HG02610 (cell line): ENCODE results near the gene MXD4.

ENCODE experiments used
- ATAC-seq: cut with Tn5 transposase; IDR thresholded peaks from one replicate; pipeline ENCODE4 v1.9.1; 2021; ENCODE audit warnings: mild to moderate bottlenecking, moderate library complexity; ENCODE audit not compliant: unreplicated experiment

Gene MXD4

DNA sequence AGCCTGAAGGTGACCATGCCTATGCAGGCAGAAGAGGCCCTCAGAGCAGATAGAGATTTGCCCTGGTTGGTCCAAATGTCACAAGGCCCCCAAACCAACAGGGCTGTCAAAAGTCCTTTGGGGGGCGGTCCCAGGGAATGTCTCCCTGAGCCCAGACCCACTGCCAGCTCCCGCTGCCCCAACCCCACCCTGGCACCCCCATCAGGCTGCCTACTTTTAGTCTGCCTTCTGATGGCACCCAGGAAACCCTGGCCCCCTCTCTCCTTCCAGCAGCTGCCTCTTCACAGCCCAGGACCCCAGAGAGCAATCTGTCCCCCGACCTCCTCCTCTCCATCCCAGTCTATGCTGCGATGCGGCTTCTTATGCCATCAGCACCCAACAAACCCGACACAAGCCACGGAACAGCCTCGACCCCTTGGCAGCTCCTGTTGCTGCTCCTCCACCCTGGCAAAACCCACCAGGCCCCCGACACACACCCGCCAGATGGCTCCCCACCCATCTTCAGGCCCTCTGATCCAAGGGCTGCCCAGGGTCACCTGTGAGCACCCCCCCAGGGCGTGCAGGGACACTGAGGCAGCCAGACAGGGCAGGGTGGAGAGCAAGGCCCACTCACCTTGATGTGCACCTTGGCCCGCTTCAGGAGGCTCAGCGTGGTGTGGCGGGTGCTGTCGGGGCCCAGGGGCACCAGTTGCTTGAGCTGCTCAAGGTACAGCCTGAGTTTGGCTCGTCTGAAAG, 9.9 kb downstream of the MXD4 start:
- ATAC-seq: no peak

GRCh38 chr4:2251073-2251794, 10.7 kb downstream of the MXD4 start:
- ATAC-seq: no peak

DNA sequence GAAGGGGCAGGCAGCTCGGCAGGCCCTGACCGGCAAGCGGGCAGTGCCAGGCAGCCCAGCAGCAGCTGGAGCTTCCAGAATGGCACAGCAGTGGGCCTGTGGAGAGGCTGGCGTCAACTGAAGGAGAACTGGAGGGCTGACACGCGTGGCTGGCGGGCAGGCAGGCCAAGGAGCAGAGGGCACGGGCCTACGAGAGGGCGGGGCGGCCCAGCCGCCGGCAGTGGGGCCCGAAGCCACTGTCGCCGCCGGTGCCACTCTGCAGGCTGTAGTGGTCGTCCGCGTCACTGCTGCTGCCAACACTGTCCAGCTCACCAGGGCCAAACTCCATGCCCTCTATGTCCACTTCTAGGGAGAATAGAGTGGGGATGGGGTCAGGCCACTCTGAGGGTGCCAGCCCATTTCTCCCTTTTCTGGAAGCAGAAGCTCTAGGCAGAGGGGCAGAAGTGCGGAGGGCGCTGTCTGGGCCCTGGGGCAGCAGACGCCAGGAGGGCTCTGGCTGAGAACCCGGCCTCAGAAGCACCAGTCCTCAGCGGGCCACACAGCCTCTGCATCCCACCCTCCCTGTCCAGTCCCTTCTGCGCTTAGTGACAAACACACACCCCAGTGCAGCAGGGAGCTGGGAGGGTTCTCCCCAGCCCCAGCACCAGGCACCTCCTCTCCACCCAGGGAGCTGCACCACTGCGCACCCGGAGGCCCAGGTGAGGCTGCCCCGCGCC, 11.4 kb downstream of the MXD4 start:
- ATAC-seq: no peak

- no peak for ATAC-seq
These were observed 12.2 kb downstream of the MXD4 start for GRCh38 chr4:2249526-2250356.

- no peak for ATAC-seq
These were observed 13.1 kb downstream of the MXD4 start for GRCh38 chr4:2248821-2249261.

DNA sequence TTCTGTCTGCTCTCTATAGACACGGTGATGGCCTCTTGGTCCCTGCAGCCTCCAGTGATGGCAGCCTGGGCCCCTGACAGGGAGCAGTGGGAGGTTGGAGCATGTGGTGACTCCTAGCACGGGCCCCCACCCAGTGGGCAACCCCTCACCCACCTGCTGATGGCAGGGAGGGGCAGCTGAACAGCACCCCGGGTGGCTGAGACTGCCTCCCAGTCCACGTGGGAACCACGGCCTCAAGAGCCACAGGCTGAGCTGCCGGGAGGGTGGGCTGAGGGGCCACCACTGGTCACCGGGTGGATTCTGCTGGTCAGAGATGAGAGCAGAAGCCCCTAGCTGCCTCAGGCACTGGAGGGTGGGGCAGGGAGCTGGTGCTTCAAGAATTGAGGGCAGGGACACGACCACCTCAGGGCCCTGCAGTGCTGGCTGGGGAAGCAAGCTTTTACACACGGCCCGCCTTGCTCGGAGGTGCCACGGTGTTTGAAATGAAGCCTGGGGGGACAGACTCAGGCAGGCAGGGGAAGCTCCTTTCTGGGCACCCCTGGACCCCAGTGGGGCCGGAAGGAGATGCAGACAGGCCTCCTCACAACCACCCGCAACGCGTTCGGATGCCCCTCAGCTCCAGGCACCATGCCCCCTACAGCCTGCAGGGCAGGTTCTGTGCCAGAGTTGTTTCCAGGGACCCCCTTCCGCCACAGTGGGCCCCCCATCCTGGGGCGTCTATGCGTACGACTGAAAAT, 13.7 kb downstream of the MXD4 start:
- ATAC-seq: no peak

DNA sequence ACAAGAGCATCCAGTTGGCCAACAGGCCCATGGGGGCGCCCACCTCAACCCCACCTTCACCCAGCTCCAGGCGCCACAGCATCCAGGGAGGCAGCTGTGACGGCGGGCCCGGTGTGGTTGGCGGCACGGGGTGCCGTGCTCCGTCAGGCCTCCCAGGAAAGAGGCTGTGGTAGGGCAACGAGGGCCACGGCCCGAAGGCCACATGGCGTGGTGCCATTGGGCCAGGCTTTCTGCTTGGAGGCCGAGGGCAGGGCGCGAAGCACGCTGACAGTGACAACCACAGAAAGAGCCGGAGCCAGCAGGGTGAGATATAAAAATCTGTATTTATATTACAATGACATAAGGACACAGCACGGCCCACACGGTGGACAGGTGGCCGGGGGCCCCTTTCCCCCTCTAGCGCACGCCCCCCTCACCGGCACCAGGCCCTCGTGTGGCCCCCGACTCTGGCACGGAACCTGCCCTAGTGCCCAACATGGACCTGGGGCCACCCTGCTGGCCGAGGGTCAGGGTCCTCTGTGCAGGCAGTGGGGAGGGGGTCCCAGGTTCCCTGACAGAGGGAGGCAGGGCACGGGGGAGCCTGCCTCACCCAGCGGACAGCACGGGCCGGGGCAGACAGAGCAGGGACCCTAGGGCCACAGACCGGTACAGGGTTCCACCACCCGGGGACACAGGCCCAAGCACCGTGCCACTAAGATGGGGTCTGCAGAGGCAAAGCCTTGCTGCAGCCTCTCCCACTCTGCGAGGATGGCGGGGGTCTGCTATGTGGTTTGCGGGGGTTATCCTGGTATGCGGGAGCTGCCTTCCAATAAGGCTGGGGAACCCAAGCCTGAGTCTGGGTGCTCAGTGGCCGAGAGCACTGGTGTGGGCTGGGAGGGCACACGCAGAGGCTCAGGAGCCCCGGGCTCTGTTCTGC, 14.5 kb downstream of the MXD4 start:
- no peak for ATAC-seq

DNA sequence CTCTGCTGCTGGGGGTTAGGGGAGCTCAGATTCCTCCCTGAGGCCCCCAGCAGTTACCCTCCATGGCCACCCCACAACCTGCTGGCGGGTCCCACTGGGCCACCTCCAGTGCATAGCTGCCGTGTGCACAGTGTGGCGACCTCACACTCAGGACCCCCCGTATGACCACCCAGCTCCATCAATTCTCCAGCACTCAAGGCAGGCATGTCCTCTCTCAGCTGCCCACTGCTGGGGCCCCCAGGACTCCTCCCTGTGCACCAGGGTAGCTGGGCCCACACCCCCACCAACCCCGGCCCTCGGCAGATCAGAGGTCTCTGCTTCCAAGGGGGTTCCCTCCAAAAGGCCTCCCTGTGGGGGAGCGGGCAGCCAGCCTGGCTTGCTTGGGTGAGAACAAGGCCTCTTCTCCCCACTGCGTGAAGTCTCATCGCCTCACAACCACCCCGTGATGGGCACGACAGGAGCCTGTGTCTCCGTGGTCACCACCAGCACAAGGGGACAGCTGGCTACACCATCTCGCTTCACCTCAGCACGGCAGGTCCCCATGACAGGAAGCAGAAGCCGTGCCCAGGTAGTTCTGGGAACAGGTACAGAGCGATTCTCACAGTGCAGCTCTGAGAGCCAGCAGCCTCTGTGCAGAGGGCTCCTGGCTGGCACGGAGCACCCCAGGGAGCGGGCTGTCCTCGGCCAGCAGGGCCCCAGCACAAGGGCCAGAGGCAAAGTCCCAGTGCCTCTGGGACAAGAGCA, 15.4 kb downstream of the MXD4 start:
- ATAC-seq: no peak

GRCh38 chr4:2245787-2246275, 16.1 kb downstream of the MXD4 start:
- no peak for ATAC-seq

- ATAC-seq: no peak
These were observed 16.7 kb downstream of the MXD4 start for GRCh38 chr4:2245057-2245786.

DNA sequence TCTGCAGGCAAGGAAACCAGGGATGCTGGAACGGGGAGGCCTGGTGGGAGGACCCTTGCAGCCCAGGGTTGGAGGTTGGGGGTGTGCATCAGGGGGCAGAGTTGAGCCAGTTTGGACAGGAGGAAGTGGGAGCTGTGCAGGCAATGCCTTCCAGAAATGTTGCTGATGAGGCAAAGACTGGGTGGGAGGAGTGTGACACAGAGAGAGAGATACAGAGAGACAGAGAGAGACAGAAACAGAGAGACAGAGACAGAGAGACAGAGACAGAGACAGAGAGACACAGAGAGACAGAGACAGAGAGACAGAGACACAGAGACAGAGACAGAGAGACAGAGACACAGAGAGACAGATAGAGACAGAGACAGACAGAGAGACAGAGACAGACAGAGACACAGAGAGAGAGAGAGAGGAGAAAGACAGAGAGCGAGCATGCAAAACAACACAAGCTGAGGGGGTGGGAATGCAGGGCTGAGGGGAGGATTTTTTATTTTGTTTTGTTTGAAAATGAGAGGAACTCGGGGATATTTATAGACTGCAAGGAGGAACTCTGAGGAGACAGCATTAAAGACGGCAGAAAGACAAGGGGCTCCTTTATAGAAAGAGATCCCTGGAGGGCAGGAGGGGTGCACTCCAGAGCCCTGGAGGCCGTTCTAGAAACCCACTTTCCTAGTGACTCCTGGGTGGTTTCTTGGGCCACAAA, 18.1 kb downstream of the MXD4 start:
- no peak for ATAC-seq

DNA sequence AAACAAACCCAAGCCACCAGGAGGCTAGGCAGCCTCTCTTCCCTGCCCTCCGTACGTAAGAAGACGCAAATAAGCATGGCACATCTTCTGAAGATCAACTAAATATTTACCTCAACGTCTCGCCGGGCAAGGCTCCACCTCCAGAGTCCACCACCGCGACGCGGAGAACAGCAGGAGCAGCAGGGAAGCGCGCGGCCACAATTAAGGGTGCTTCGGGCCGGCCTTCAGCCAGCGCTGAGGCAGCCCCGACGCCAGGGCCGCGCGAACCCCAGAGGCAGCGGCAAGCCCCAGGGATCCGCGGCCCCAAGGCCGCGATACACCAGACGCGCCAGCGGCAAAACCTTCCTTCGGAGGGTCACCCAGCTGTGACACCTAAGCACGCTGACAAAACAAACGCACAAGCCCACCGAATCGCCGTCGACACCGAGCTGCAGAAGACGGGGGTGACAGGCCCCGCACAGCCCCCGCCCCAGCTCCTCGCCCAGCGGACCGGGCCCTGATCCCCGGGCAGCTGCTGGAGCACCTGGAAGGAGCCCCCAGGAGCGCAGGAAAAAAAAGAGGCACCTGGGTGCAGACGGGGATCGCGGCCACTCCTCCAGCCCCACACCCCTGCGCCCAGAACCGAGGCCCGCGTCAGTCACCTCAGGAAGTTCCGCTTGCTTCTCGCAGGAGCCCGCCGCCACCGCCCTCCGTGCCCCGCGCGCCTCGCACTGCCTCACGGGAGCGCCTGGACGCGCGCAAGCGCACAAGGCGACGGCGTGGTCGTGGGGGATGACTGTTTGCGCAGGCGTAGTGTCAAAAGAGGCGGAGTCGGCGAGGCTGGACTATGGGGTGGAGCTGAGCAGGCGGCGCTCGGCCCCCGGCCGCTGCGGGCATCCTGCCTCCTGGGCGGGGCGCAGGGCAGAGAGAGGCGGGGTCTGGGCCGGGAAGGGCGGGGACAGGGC, 20.2 kb downstream of the MXD4 start, which contains the start of the genes HAUS3 and POLN:
TSS of gene HAUS3 (minus strand) at position 712 of the 944 bp plus-strand sequence. CDS start 1,175 bp downstream, outside the sequence.
TSS of gene POLN (minus strand) at position 712 of the 944 bp plus-strand sequence. CDS start 12,890 bp downstream, outside the sequence.
- ATAC-seq: peak; percentile 92

DNA sequence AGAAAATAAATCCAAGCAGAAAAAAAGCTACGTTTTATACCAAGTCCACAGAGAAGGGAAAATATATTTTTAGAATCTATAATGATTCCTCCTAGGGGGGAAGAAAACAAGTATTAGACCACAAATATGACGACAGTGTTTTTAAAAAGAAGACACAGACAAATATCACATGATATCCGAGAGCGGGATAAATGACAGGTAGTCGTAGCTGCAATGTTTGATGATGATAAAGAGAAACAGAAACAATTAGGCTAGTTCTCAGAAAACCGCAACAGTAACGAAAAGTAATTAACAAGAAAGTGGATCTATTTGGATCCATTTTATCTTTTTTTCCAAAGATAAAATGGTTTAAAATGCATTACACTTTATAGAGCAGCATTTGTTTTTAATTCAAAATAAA, 20.9 kb downstream of the MXD4 start:
- ATAC-seq: no peak

DNA sequence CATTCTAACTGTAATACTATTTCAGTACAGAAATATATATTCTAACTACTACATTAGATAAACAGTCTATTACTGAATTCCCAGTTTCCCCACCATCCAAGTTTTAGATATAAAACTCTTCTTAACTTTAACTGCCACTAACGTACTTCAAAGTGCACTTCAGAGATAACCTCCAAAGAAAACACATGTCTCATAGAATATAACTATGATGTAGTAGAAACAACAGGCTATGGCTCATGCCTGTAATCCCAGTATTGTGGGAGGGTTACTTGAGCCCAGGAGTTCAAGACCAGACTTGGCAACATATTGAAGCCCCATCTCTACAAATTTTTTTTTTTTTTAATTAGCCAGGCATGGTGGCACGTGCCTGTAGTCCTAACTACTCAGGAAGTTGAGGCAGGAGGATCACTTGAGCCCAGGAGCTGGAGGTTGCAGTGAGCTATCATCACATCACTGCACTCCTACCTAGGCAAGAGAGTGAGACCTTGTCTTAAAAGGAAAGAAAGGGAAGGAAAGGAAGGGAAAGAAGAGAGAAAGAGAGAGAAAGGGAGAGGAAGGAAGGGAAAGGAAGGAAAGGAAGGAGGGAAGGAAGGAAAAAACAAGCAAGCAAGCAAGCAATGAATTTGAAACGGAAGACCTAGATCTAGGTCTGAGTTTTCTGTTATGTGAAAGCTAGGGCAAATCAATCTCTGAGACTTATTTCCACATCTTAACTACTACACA, 24.8 kb downstream of the MXD4 start:
- no peak for ATAC-seq

DNA sequence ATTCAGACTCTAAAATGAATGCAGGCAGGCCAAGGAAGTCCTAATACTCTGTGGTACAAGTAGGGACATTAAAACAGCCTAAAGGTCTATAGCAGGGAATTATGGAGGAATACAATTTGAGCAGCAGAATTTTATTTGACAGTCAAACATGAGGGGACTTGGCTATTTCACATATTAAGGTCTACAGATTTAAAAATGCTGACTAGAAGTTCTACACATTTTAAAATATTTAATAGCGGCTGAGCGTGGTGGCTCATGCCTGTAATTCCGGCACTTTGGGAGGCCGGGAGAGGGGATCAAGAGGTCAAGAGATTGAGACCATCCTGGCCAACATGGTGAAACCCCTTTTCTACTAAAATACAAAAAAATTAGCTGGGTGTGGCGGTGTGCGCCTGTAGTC, 30.8 kb downstream of the MXD4 start:
- no peak for ATAC-seq
